WTC11 (cell line): Measurements from ENCODE around the gene CD6. TPM values are rescaled to one million over a fixed set of nuclear protein-coding genes. Genes with fewer than 3 reads are reported as not detected.

Experiments
- ATAC-seq: fragments of 200-7000 bp; cut with Tn5 transposase; 2 replicates; pipeline ENCODE4 v1.10.0; 2021; ENCODE audit warnings: mild to moderate bottlenecking, moderate library complexity
- CTCF ChIA-PET: fragments of 300-600 bp; sonication (Branson Sonifier 250); formaldehyde crosslinking; loops from one replicate; lab custom pipeline; 2021; ENCODE audit warnings: antibody characterized with exemption; lab: Charles Lee
- POLR2A ChIA-PET: fragments of 350-600 bp; sonication (Branson Sonifier 250); formaldehyde crosslinking; loops from one replicate; lab custom pipeline; 2021; ENCODE audit warnings: antibody characterized with exemption; lab: Charles Lee
- DNase-seq: peaks from one replicate; pipeline ENCODE4 v3.0.0; 2021; ENCODE audit warnings: low spot score
- H3K27ac Mint-ChIP-seq: 2 replicates; pipeline ENCODE4 v1.8.0; 2021; ENCODE audit warnings: mixed read lengths
- H3K27me3 Mint-ChIP-seq: 2 replicates; pipeline ENCODE4 v1.8.0; 2021; ENCODE audit warnings: low read depth, mild to moderate bottlenecking, moderate library complexity, mixed read lengths
- H3K36me3 Mint-ChIP-seq: 2 replicates; pipeline ENCODE4 v1.8.0; 2021; ENCODE audit warnings: mixed read lengths
- H3K4me1 Mint-ChIP-seq: 2 replicates; pipeline ENCODE4 v1.8.0; 2022; ENCODE audit warnings: mixed read lengths
- H3K4me3 Mint-ChIP-seq: 2 replicates; pipeline ENCODE4 v1.8.0; 2021; ENCODE audit warnings: mild to moderate bottlenecking, moderate library complexity, mixed read lengths
- H3K9me3 Mint-ChIP-seq: 2 replicates; pipeline ENCODE4 v1.8.0; 2021; ENCODE audit warnings: mixed read lengths
- ATF6 ChIP-seq: sonication (generic); formaldehyde crosslinking; IDR thresholded peaks from 2 replicates; pipeline ENCODE4 v1.8.1; 2023; ENCODE audit warnings: mild to moderate bottlenecking, missing genetic modification reagents
- CREM ChIP-seq: sonication (generic); formaldehyde crosslinking; IDR thresholded peaks from 2 replicates; pipeline ENCODE4 v1.8.1; 2022; ENCODE audit warnings: mild to moderate bottlenecking, missing genetic modification reagents, moderate library complexity
- ELF4 ChIP-seq: sonication (generic); formaldehyde crosslinking; IDR thresholded peaks from 2 replicates; pipeline ENCODE4 v1.8.1; 2022; ENCODE audit warnings: low read depth, mild to moderate bottlenecking, moderate library complexity, missing genetic modification reagents
- NFATC4 ChIP-seq: fragments of 250-450 bp; sonication (Bioruptor Pico); IDR thresholded peaks from 2 replicates; pipeline ENCODE4 v1.9.0; 2021; ENCODE audit warnings: mild to moderate bottlenecking
- NR3C1 ChIP-seq: sonication (generic); formaldehyde crosslinking; conservative IDR thresholded peaks from 2 replicates; pipeline ENCODE4 v1.8.1; 2023; ENCODE audit warnings: low read depth, mild to moderate bottlenecking, missing genetic modification reagents
- USF2 ChIP-seq: sonication (generic); formaldehyde crosslinking; IDR thresholded peaks from 2 replicates; pipeline ENCODE4 v1.8.1; 2023; ENCODE audit warnings: mild to moderate bottlenecking, missing genetic modification reagents, moderate library complexity
- ZNF138 ChIP-seq: sonication (generic); formaldehyde crosslinking; conservative IDR thresholded peaks from 2 replicates; pipeline ENCODE4 v1.8.1; 2022; ENCODE audit warnings: mild to moderate bottlenecking, moderate library complexity, missing genetic modification reagents
- ZNF423 ChIP-seq: fragments of 250-450 bp; sonication (Bioruptor Pico); IDR thresholded peaks from 2 replicates; pipeline ENCODE4 v2.1.2; 2022; ENCODE audit warnings: mild to moderate bottlenecking, moderate library complexity
- ZNF532 ChIP-seq: fragments of 250-450 bp; sonication (Bioruptor Pico); IDR thresholded peaks from 2 replicates; pipeline ENCODE4 v1.9.0; 2021; ENCODE audit warnings: mild to moderate bottlenecking, borderline replicate concordance
- ZNF671 ChIP-seq: fragments of 250-450 bp; sonication (Bioruptor Pico); IDR thresholded peaks from 2 replicates; pipeline ENCODE4 v1.8.0; 2021; ENCODE audit warnings: mild to moderate bottlenecking
- total RNA-seq: library from RNA; stranded (reverse); gene quantifications from 3 replicates; pipeline ENCODE4 v1.2.3, GENCODE V29; 2021
- TF ChIP-seq, protein P1 (sequence below): sonication (generic); formaldehyde crosslinking; IDR thresholded peaks from 2 replicates; pipeline ENCODE4 v1.8.1; 2023; ENCODE audit warnings: mild to moderate bottlenecking, missing genetic modification reagents, borderline replicate concordance
- TF ChIP-seq, protein P2 (sequence below): sonication (generic); formaldehyde crosslinking; IDR thresholded peaks from 2 replicates; pipeline ENCODE4 v1.8.0; 2022; ENCODE audit warnings: mild to moderate bottlenecking, missing genetic modification reagents
- TF ChIP-seq, protein P3 (sequence below): sonication (generic); formaldehyde crosslinking; IDR thresholded peaks from 2 replicates; pipeline ENCODE4 v1.8.0; 2022; ENCODE audit warnings: mild to moderate bottlenecking, missing genetic modification reagents
- TF ChIP-seq, protein P4 (sequence below): fragments of 250-450 bp; sonication (Bioruptor Pico); IDR thresholded peaks from 2 replicates; pipeline ENCODE4 v1.8.0; 2021; ENCODE audit warnings: mild to moderate bottlenecking

CD6 gene
- total RNA-seq, 1 experiment from 2014 or later, result 1.0 TPM

- ATAC-seq, result no peak
- Mint-ChIP-seq H3K36me3 (no peaks in the 10 kb centered on the region), H3K4me3 (no peak overlapping the region), H3K27me3 (no peaks in the 10 kb centered on the region), H3K4me1 (peaks cover 12% of the 10 kb centered on the region), H3K27ac (no peak overlapping the region), H3K9me3 (no peaks in the 10 kb centered on the region)
- ChIA-PET CTCF (interaction anchor here (0.6 to 1.7 kb wide), 2 partner anchors 56 to 449 kb away, joined by 4 read pairs; no protein-coding TSS in a partner anchor), POLR2A (interaction anchor here (0.7 kb wide), 1 partner anchor 43 kb away, joined by 3 read pairs; no protein-coding TSS in a partner anchor)
- no peak for DNase-seq
- TF ChIP-seq, protein P1, sequence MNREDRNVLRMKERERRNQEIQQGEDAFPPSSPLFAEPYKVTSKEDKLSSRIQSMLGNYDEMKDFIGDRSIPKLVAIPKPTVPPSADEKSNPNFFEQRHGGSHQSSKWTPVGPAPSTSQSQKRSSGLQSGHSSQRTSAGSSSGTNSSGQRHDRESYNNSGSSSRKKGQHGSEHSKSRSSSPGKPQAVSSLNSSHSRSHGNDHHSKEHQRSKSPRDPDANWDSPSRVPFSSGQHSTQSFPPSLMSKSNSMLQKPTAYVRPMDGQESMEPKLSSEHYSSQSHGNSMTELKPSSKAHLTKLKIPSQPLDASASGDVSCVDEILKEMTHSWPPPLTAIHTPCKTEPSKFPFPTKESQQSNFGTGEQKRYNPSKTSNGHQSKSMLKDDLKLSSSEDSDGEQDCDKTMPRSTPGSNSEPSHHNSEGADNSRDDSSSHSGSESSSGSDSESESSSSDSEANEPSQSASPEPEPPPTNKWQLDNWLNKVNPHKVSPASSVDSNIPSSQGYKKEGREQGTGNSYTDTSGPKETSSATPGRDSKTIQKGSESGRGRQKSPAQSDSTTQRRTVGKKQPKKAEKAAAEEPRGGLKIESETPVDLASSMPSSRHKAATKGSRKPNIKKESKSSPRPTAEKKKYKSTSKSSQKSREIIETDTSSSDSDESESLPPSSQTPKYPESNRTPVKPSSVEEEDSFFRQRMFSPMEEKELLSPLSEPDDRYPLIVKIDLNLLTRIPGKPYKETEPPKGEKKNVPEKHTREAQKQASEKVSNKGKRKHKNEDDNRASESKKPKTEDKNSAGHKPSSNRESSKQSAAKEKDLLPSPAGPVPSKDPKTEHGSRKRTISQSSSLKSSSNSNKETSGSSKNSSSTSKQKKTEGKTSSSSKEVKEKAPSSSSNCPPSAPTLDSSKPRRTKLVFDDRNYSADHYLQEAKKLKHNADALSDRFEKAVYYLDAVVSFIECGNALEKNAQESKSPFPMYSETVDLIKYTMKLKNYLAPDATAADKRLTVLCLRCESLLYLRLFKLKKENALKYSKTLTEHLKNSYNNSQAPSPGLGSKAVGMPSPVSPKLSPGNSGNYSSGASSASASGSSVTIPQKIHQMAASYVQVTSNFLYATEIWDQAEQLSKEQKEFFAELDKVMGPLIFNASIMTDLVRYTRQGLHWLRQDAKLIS (CRISPR knock-in tag), result no peak
- TF ChIP-seq, protein P2, sequence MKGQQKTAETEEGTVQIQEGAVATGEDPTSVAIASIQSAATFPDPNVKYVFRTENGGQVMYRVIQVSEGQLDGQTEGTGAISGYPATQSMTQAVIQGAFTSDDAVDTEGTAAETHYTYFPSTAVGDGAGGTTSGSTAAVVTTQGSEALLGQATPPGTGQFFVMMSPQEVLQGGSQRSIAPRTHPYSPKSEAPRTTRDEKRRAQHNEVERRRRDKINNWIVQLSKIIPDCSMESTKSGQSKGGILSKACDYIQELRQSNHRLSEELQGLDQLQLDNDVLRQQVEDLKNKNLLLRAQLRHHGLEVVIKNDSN, result no peak
- TF ChIP-seq, protein P3, sequence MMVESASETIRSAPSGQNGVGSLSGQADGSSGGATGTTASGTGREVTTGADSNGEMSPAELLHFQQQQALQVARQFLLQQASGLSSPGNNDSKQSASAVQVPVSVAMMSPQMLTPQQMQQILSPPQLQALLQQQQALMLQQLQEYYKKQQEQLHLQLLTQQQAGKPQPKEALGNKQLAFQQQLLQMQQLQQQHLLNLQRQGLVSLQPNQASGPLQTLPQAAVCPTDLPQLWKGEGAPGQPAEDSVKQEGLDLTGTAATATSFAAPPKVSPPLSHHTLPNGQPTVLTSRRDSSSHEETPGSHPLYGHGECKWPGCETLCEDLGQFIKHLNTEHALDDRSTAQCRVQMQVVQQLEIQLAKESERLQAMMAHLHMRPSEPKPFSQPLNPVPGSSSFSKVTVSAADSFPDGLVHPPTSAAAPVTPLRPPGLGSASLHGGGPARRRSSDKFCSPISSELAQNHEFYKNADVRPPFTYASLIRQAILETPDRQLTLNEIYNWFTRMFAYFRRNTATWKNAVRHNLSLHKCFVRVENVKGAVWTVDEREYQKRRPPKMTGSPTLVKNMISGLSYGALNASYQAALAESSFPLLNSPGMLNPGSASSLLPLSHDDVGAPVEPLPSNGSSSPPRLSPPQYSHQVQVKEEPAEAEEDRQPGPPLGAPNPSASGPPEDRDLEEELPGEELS (CRISPR knock-in tag), result no peak
- TF ChIP-seq ZNF671 (CRISPR knock-in tag), result no peak
- no peak for TF ChIP-seq ZNF532
- TF ChIP-seq ATF6 (CRISPR knock-in tag), result no peak
- TF ChIP-seq ELF4 (CRISPR knock-in tag), result no peak
- no peak for TF ChIP-seq CREM (CRISPR knock-in tag)
- no peak for TF ChIP-seq USF2 (CRISPR knock-in tag)
- no peak for TF ChIP-seq NFATC4
- TF ChIP-seq NR3C1 (CRISPR knock-in tag), result no peak
- TF ChIP-seq ZNF138 (CRISPR knock-in tag), result no peak
- TF ChIP-seq, protein P4, sequence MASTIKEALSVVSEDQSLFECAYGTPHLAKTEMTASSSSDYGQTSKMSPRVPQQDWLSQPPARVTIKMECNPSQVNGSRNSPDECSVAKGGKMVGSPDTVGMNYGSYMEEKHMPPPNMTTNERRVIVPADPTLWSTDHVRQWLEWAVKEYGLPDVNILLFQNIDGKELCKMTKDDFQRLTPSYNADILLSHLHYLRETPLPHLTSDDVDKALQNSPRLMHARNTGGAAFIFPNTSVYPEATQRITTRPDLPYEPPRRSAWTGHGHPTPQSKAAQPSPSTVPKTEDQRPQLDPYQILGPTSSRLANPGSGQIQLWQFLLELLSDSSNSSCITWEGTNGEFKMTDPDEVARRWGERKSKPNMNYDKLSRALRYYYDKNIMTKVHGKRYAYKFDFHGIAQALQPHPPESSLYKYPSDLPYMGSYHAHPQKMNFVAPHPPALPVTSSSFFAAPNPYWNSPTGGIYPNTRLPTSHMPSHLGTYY, result no peak
- no peak for TF ChIP-seq ZNF423 (CRISPR knock-in tag)
These were observed 28.4 kb upstream of the CD6 start for GRCh38 chr11:60942970-60943565.
